IPS-11a (cell line): ENCODE data around the gene PPP1CC.

Experiments used
- H3K4me3 ChIP-seq: one replicate; pipeline ENCODE4 v1.5.1; 2013; ENCODE audit warnings: low read depth, low read length, control low read depth

Gene PPP1CC

GRCh38 chr12:110688446-110689280 lies 54.0 kb downstream of the PPP1CC start, which contains the start of gene HVCN1:
Gene HVCN1, minus strand, starts transcription at chr12:110689115. Its CDS starts 5,870 bp downstream, at chr12:110683245.
- peak within 1 kb of the TSS; percentile 56 for H3K4me3 ChIP-seq

- H3K4me3 ChIP-seq = no peak overlapping the region
These were observed 55.1 kb downstream of the PPP1CC start for GRCh38 chr12:110687396-110688169.

GRCh38 chr12:110686294-110686903 lies 56.3 kb downstream of the PPP1CC start:
- no peak overlapping the region for H3K4me3 ChIP-seq

GRCh38 chr12:110684312-110684836 lies 58.3 kb downstream of the PPP1CC start:
- H3K4me3 ChIP-seq = no peak overlapping the region

- no peak overlapping the region for H3K4me3 ChIP-seq
These were observed 58.8 kb downstream of the PPP1CC start for GRCh38 chr12:110683888-110684287.

GRCh38 chr12:110680032-110680431 lies 62.7 kb downstream of the PPP1CC start:
- H3K4me3 ChIP-seq = no peak overlapping the region

GRCh38 chr12:110679201-110679600 lies 63.5 kb downstream of the PPP1CC start:
- no peak overlapping the region for H3K4me3 ChIP-seq

GRCh38 chr12:110677982-110678381 lies 64.7 kb downstream of the PPP1CC start:
- no peak overlapping the region for H3K4me3 ChIP-seq

GRCh38 chr12:110677206-110677911 lies 65.3 kb downstream of the PPP1CC start:
- H3K4me3 ChIP-seq = no peak overlapping the region

GRCh38 chr12:110676171-110676570 lies 66.5 kb downstream of the PPP1CC start:
- H3K4me3 ChIP-seq = no peak overlapping the region

- no peak overlapping the region for H3K4me3 ChIP-seq
These were observed 72.5 kb downstream of the PPP1CC start for GRCh38 chr12:110670161-110670701.
